ENCODE results near the gene CLIP4. TPM values are rescaled to one million over a fixed set of nuclear protein-coding genes. Genes with fewer than 3 reads are reported as not detected.

Gene CLIP4
- total and polyA plus RNA-seq, 10 donors: 4.1 to 68.8 (median 28.2) TPM

DNA sequence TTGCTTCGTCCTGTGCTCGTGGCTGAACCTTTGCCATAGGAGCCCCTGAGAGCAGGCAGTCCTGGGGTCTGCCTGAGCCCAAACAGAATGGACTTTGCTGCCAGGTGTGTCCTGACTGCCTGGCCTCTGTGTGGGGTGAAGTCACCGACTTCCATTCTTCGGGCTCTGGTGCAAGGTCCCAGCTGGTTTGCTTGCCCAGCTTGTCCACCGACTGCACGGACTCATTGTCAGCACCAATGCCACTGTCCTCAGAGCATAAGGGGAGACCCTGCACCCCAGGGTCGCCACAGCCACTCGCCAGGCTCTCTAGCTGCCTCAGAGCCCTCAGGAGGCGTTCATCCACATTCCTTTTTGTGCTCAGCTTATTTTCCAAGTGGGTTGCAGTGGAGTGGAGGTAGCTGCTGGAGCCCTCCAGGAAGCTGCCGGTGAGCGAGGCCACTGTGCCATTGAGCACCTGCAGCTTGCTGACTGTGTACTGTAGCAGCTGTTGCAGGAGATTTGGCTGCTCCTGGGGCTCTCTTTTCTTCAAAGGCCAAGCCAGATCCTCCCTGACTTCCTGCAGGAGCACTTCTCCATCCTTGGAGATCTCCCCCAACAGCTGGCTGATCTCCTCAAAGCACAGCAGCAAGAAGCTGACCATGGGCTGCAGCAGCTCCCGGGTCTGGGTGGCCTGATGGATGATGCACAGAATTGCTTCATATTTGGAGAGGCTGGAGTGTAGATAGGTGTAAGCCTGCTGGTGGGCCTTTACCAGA lies 42.1 kb upstream of the CLIP4 start:
- Histone ChIP-seq H3K27ac (no peak overlapping the region), H3K27me3 (replicated peaks in 1 of 7) (no peaks in the 10 kb centered on the region), H3K4me3 (no peak overlapping the region), H3K4me1 (no peaks in the 10 kb centered on the region), H3K36me3 (no peaks in the 10 kb centered on the region), H3K9me3 (peaks cover 0 to 7% (median 0%) of the 10 kb centered on the region in 8 donors)
- no peak for DNase-seq
- 77 to 88% (median 81%) methylated on average over 5 to 12 of the region's 12 CpGs for WGBS, 5 donors
- TF ChIP-seq, protein P1, sequence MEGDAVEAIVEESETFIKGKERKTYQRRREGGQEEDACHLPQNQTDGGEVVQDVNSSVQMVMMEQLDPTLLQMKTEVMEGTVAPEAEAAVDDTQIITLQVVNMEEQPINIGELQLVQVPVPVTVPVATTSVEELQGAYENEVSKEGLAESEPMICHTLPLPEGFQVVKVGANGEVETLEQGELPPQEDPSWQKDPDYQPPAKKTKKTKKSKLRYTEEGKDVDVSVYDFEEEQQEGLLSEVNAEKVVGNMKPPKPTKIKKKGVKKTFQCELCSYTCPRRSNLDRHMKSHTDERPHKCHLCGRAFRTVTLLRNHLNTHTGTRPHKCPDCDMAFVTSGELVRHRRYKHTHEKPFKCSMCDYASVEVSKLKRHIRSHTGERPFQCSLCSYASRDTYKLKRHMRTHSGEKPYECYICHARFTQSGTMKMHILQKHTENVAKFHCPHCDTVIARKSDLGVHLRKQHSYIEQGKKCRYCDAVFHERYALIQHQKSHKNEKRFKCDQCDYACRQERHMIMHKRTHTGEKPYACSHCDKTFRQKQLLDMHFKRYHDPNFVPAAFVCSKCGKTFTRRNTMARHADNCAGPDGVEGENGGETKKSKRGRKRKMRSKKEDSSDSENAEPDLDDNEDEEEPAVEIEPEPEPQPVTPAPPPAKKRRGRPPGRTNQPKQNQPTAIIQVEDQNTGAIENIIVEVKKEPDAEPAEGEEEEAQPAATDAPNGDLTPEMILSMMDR (IDR thresholded peaks at IDR 0.05 in 8 of 11, conservative IDR thresholded peaks at IDR 0.05 in 3 of 11): no peak
- TF ChIP-seq POLR2AphosphoS5 (IDR thresholded peaks at IDR 0.05): no peak
- TF ChIP-seq POLR2A (IDR thresholded peaks at IDR 0.05): no peak
- intact Hi-C loops (cut with DNase I; ENCODE audit: low total_unique reads): no loop called here

DNA sequence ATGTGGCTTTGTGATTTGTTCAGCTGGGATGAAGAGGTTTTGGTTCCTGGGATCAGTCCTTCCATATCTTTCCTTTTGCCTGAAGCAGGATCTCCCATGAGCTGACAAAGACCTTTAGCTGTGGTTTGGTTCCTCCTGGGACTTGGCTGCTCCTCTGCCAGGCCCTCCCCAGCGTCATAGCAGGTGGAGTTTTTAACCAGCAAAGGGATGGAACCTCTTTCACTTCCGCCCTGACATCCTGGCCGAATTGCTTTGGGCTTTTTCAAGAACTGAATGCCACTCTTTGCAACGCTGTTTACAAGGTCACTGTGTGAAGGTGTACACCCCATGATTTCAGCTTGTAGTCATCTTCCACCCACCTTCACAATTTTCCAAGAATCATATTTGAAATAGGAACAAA lies 41.3 kb upstream of the CLIP4 start:
- Histone ChIP-seq H3K4me3 (no peak overlapping the region), H3K27ac (no peak overlapping the region), H3K27me3 (replicated peaks in 1 of 7) (no peaks in the 10 kb centered on the region), H3K9me3 (peaks cover 0 to 15% (median 4%) of the 10 kb centered on the region in 8 donors), H3K4me1 (no peaks in the 10 kb centered on the region), H3K36me3 (no peaks in the 10 kb centered on the region)
- intact Hi-C loops (cut with DNase I; ENCODE audit: low total_unique reads): no loop called here
- TF ChIP-seq, protein P1 (IDR thresholded peaks at IDR 0.05 in 8 of 11, conservative IDR thresholded peaks at IDR 0.05 in 3 of 11): no peak
- TF ChIP-seq POLR2AphosphoS5 (IDR thresholded peaks at IDR 0.05) (no peak), POLR2A (IDR thresholded peaks at IDR 0.05) (no peak)
- 58 to 75% (median 69%) methylated on average over 4 of the region's 4 CpGs for WGBS, 5 donors
- no peak for DNase-seq

DNA sequence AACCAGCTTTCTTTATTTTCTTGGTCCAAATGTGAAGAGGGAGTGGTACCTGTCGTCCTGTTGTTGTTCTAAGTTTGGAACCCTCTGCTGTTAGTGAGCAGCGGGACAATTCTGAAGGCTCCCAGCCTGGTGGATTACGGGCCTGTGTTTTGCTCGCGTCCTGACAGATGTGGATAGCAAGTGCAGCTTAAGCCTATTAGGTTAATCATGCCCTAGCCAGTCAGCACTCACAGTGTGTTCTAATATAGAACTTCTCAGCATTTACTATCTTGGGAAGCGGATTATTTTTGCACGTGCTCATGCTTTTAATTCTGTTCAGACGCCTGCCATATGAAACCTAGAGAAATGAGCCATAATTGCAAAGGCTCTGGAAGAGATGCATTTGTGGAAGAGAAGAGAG lies 40.8 kb upstream of the CLIP4 start, which contains the start of gene PCARE:
Gene PCARE (minus strand): TSS at position 113 of the 400 bp plus-strand sequence. CDS start 262 bp downstream, outside the sequence.
- DNase-seq: no peak
- intact Hi-C loops (cut with DNase I; ENCODE audit: low total_unique reads): no loop called here
- Histone ChIP-seq H3K27me3 (replicated peaks in 1 of 7) (no peaks in the 10 kb centered on the region), H3K4me1 (no peaks in the 10 kb centered on the region), H3K36me3 (no peaks in the 10 kb centered on the region), H3K4me3 (no peak within 1 kb of the TSS), H3K27ac (no peak within 1 kb of the TSS), H3K9me3 (peaks cover 0 to 20% (median 7%) of the 10 kb centered on the region in 8 donors)
- WGBS, 5 donors: 88 to 93% (median 92%) methylated on average over 8 of the region's 8 CpGs
- TF ChIP-seq, protein P1 (IDR thresholded peaks at IDR 0.05 in 8 of 11, conservative IDR thresholded peaks at IDR 0.05 in 3 of 11): no peak
- no peak for TF ChIP-seq POLR2AphosphoS5 (IDR thresholded peaks at IDR 0.05)
- no peak for TF ChIP-seq POLR2A (IDR thresholded peaks at IDR 0.05)

DNA sequence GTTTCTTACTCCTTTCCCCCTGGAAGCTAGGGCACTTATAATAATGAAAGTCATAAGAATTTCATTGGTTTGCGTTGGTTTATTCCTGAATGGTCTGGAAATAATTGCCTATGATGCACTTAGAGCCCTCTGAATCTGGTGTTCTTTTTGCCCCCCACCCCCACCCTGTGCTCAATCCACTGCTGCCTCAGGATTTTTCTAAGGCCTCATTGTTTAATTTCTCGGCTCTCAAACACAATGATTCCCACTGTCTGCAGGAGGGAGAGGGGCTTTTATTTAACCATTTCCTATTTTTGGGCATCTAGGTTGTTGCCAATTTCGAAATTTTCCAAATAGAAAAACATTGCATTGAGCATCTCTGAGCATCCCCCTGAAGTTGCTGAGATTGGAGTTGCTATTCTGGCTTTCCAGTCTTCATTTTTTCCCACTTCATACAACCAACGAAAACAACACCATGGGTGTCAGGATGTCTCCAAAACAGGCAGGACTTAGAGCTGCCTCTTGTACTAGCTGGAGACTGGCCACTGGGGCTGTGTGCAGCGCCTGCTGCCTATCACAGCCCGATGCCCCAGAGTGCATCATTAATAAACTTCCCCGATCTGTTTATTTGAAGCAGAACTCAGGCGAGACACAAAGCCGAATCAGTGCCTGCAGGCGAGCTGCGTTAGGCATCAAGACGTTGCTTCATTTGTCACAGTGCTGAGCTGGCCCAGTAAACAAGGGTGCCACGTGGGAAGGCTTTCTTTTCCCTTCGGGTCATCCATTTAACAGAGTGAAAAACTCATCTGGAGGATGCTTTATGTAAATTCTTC lies 39.1 kb upstream of the CLIP4 start:
- TF ChIP-seq POLR2A (IDR thresholded peaks at IDR 0.05): no peak
- no peak for TF ChIP-seq POLR2AphosphoS5 (IDR thresholded peaks at IDR 0.05)
- TF ChIP-seq, protein P1 (IDR thresholded peaks at IDR 0.05 in 8 of 11, conservative IDR thresholded peaks at IDR 0.05 in 3 of 11): no peak
- Histone ChIP-seq H3K36me3 (no peaks in the 10 kb centered on the region), H3K4me3 (no peak overlapping the region), H3K27ac (no peak overlapping the region), H3K9me3 (peaks cover 0 to 37% (median 23%) of the 10 kb centered on the region in 8 donors), H3K27me3 (replicated peaks in 1 of 7) (no peaks in the 10 kb centered on the region), H3K4me1 (no peaks in the 10 kb centered on the region)
- DNase-seq: no peak
- intact Hi-C loops (cut with DNase I; ENCODE audit: low total_unique reads): no loop called here
- WGBS, 5 donors: 64 to 77% (median 69%) methylated on average over 14 of the region's 14 CpGs
